ENCODE data around the gene FBXO9. TPM values are rescaled to one million over a fixed set of nuclear protein-coding genes. Genes with fewer than 3 reads are reported as not detected.

Gene FBXO9
- total and polyA plus RNA-seq, 4 donors, result 36.8 to 79.1 (median 51.2) TPM

GRCh38 chr6:53128842-53129241 is 63.6 kb downstream of the FBXO9 start (continued):
- TF ChIP-seq RAD21 (IDR thresholded peaks at IDR 0.05), result no peak
- no peak for TF ChIP-seq NR2F2 (IDR thresholded peaks at IDR 0.05)
- TF ChIP-seq REST (IDR thresholded peaks at IDR 0.05), result no peak
- no peak for TF ChIP-seq EGR1 (IDR thresholded peaks at IDR 0.05; ENCODE audit: low read depth in 2 of 2)

GRCh38 chr6:53130569-53131290 is 65.5 kb downstream of the FBXO9 start:
- DNase-seq (ENCODE audit: low spot score), result no peak
- 82% methylated on average over 6 of the region's 6 CpGs for WGBS
- no peak for TF ChIP-seq CTCF (IDR thresholded peaks at IDR 0.05; ENCODE audit: low read depth, low read length, missing input control)
- no peak for TF ChIP-seq SP1 (IDR thresholded peaks at IDR 0.05)
- no peak for TF ChIP-seq YY1 (IDR thresholded peaks at IDR 0.05)
- no peak for TF ChIP-seq RAD21 (IDR thresholded peaks at IDR 0.05)
- no peak for TF ChIP-seq HNF4G (IDR thresholded peaks at IDR 0.05)
- TF ChIP-seq MAX (IDR thresholded peaks at IDR 0.05), result no peak
- no peak for TF ChIP-seq EGR1 (IDR thresholded peaks at IDR 0.05; ENCODE audit: low read depth in 2 of 2)
- no peak for TF ChIP-seq RXRA (IDR thresholded peaks at IDR 0.05)
- no peak for TF ChIP-seq FOXA2 (IDR thresholded peaks at IDR 0.05)
- TF ChIP-seq HNF4A (conservative IDR thresholded peaks at IDR 0.05), result no peak
- no peak for TF ChIP-seq TAF1 (conservative IDR thresholded peaks at IDR 0.05)
- no peak for TF ChIP-seq GABPA (IDR thresholded peaks at IDR 0.05 in 1 of 2, conservative IDR thresholded peaks at IDR 0.05 in 1 of 2)
- no peak for TF ChIP-seq FOXA1 (IDR thresholded peaks at IDR 0.05)
- no peak for TF ChIP-seq REST (IDR thresholded peaks at IDR 0.05)
- no peak for TF ChIP-seq JUND (IDR thresholded peaks at IDR 0.05)
- TF ChIP-seq NR2F2 (IDR thresholded peaks at IDR 0.05), result no peak
- no peak for TF ChIP-seq ZBTB33 (IDR thresholded peaks at IDR 0.05)
- no peak for TF ChIP-seq ATF3 (IDR thresholded peaks at IDR 0.05)

More at GRCh38 chr6:53130569-53131290, 65.5 kb downstream of the FBXO9 start:
- Histone ChIP-seq H3K27me3 (ENCODE audit: control insufficient read depth in 4 of 4, insufficient read depth in 4 of 4, low read length in 3 of 4) (no peaks in the 10 kb centered on the region), H3K4me1 (ENCODE audit: control insufficient read depth in 4 of 4, insufficient read depth in 4 of 4, low read length in 3 of 4) (no peaks in the 10 kb centered on the region), H3K9me3 (ENCODE audit: control insufficient read depth in 4 of 4, low read length in 3 of 4) (no peaks in the 10 kb centered on the region), H3K9ac (ENCODE audit: low read depth in 1 of 2, low read length in 2 of 2) (no peak overlapping the region), H3K4me3 (ENCODE audit: low read depth in 1 of 3, low read length in 3 of 3) (no peak overlapping the region), H3K27ac (ENCODE audit: low read depth in 1 of 2, low read length in 2 of 2) (no peak overlapping the region), H3K36me3 (ENCODE audit: control insufficient read depth in 4 of 4, insufficient read depth in 3 of 4, low read depth in 1 of 4, low read length in 3 of 4) (no peaks in the 10 kb centered on the region)
